Right lobe of liver (tissue), 6 donors: ENCODE results near the gene UTRN. TPM values are rescaled to one million over a fixed set of nuclear protein-coding genes. Genes with fewer than 3 reads are reported as not detected.

ENCODE experiments used
- ATAC-seq, 4 donors: fragments of 200-7000 bp; cut with Tn5 transposase; one replicate each; pipeline ENCODE4 v1.9.1; 2020; ENCODE audit warnings: mild to moderate bottlenecking in 4 of 4, moderate library complexity in 4 of 4
- DNase-seq, 3 donors: peaks; one replicate each; pipeline ENCODE4 v3.0.0-alpha.2; 2020
- H3K27ac ChIP-seq, 3 donors: fragments of 200-600 bp; one replicate each; pipeline ENCODE4 v1.8.0; 2022
- H3K27me3 ChIP-seq, 2 donors: fragments of 200-600 bp; one replicate each; pipeline ENCODE4 v1.8.0; 2022
- H3K36me3 ChIP-seq, 4 donors: fragments of 200-600 bp; sonication (generic) in 1 of 4; one replicate each; pipeline versions ENCODE4 v1.5.1 to v1.8.0; 2017 to 2022; ENCODE audit warnings: control low read depth in 1 of 4
- H3K4me1 ChIP-seq, 4 donors: fragments of 200-600 bp; sonication (generic) in 1 of 4; one replicate each; pipeline versions ENCODE4 v1.5.1 to v1.8.0; 2017 to 2022; ENCODE audit warnings: control low read depth in 1 of 4
- H3K4me3 ChIP-seq, 3 donors: fragments of 200-600 bp; one replicate each; pipeline ENCODE4 v1.8.0; 2022
- H3K9me3 ChIP-seq, 4 donors: fragments of 200-600 bp; sonication (generic) in 1 of 4; one replicate each; pipeline versions ENCODE4 v1.5.1 to v1.8.0; 2017 to 2022; ENCODE audit warnings: control low read depth in 1 of 4
- CTCF ChIP-seq, 4 donors: fragments of 200-600 bp in 3 of 4; fragments of 450-650 bp in 1 of 4; IDR thresholded peaks; one replicate each; pipeline versions ENCODE4 v1.5.1 to v1.8.0; 2016 to 2022; ENCODE audit warnings: antibody characterized with exemption in 4 of 4, mild to moderate bottlenecking in 2 of 4
- POLR2A ChIP-seq: fragments of 450-650 bp; IDR thresholded peaks from one replicate; pipeline ENCODE4 v1.6.1; 2017; ENCODE audit warnings: antibody characterized with exemption, mild to moderate bottlenecking
- WGBS: methylation state at CpG from one replicate; pipeline ENCODE4 v1.1.6; 2018; ENCODE audit warnings: low coverage, low lambda C conversion rate; ENCODE audit not compliant: insufficient coverage; ENCODE audit errors: missing lambda C conversion rate; 5-methylcytosine and 5-hydroxymethylcytosine counted together
- intact Hi-C, 2 donors: fragments of 100-400 bp; cut with DNase I; formaldehyde crosslinking; loops; one replicate each; pipeline versions ENCODE4 v1.11.2 to v1.14.1; 2022
- total RNA-seq, 6 experiments: library from RNA; depleted of rRNA in 2 of 6; stranded (reverse); fragments of >200 nt in 2 of 6; fragmentation: NEBNext Ultra II Directional in 3 of 6; extraction: Animal tissue kit (Norgen Biotek cat#: 25700) in 3 of 6; gene quantifications; one replicate each; pipeline versions ENCODE4 v1.1.0 to v1.2.4, GENCODE V29; 2016 to 2023
- donor health status: DM: no; HTN: yes; CAD: no.
- donor health status: DM: no; HTN: no; CAD: no.
- donor health status: DM: no; HTN: no; CAD: no.
- donor health status: DM: no; HTN: yes; CAD: no.
- donor health status: DM: no; HTN: yes; CAD: no.

UTRN gene
- total RNA-seq, 6 experiments from 2014 or later: 27.7 to 66.5 (median 40.8) TPM

GRCh38 chr6:144315981-144316861 is 31.1 kb downstream of the UTRN start:
- 84% methylated on average over 3 of the region's 6 CpGs for WGBS
- intact Hi-C loops: no loop called here
- no peaks in the 10 kb centered on the region for H3K27me3 ChIP-seq
- DNase-seq: no peak
- no peak for TF ChIP-seq POLR2A
- TF ChIP-seq CTCF (IDR thresholded peaks at IDR 0.05): no peak
- no peak overlapping the region for H3K27ac ChIP-seq
- no peak overlapping the region for H3K4me3 ChIP-seq
- H3K36me3 ChIP-seq: no peaks in the 10 kb centered on the region
- no peaks in the 10 kb centered on the region for H3K9me3 ChIP-seq
- H3K4me1 ChIP-seq: peaks cover 0 to 40% (median 7%) of the 10 kb centered on the region in 4 donors
- ATAC-seq: no peak

GRCh38 chr6:144316862-144317195 is 31.7 kb downstream of the UTRN start:
- Histone ChIP-seq H3K27ac (no peak overlapping the region), H3K4me1 (peaks cover 0 to 43% (median 7%) of the 10 kb centered on the region in 4 donors), H3K4me3 (no peak overlapping the region), H3K9me3 (no peaks in the 10 kb centered on the region), H3K36me3 (no peaks in the 10 kb centered on the region), H3K27me3 (no peaks in the 10 kb centered on the region)
- TF ChIP-seq POLR2A (no peak), CTCF (IDR thresholded peaks at IDR 0.05) (no peak)
- intact Hi-C loops: no loop called here
- ATAC-seq (no peak), DNase-seq (no peak)

GRCh38 chr6:144317736-144318135 is 32.6 kb downstream of the UTRN start:
- Histone ChIP-seq H3K27ac (no peak overlapping the region), H3K9me3 (no peaks in the 10 kb centered on the region), H3K4me3 (no peak overlapping the region), H3K4me1 (peaks cover 0 to 50% (median 9%) of the 10 kb centered on the region in 4 donors), H3K27me3 (no peaks in the 10 kb centered on the region), H3K36me3 (no peaks in the 10 kb centered on the region)
- 51% methylated on average over 2 of the region's 2 CpGs for WGBS
- no peak for TF ChIP-seq CTCF (IDR thresholded peaks at IDR 0.05)
- TF ChIP-seq POLR2A: no peak
- intact Hi-C loops: no loop called here
- DNase-seq (no peak), ATAC-seq (no peak)

DNA sequence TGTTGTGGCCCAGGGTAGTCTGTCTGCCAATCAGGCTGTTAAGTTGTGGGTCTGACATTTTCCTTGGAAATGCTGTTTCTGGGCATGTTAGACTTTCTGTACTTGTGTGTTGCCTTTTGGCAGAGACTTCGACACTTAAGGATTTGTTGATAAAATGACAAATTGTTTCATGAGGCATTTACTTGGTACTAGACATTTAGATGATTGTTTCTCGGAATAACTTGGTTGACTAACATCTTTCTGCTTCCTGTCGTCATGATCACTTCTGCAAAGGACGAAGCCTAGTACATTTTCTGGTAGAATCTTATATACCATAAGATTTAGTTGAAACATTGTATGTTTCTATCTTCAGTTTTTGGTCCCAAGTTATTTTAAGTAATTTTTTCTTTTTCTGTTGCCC is 34.1 kb downstream of the UTRN start:
- H3K36me3 ChIP-seq: no peaks in the 10 kb centered on the region
- no peaks in the 10 kb centered on the region for H3K27me3 ChIP-seq
- no peak overlapping the region for H3K27ac ChIP-seq
- intact Hi-C loops: no loop called here
- DNase-seq (no peak), ATAC-seq (no peak)
- no peaks in the 10 kb centered on the region for H3K9me3 ChIP-seq
- H3K4me1 ChIP-seq: peaks cover 0 to 40% (median 9%) of the 10 kb centered on the region in 4 donors
- H3K4me3 ChIP-seq: no peak overlapping the region
- 64% methylated on average over 4 of the region's 4 CpGs for WGBS
- TF ChIP-seq CTCF (IDR thresholded peaks at IDR 0.05) (no peak), POLR2A (no peak)
